NCI-H2171 (cell line): ENCODE measurements around the gene MUC4.
"Not testable (repeated sequence)": the region's sequence is repeated elsewhere in the genome, so short reads cannot be mapped to it uniquely, and the experiment has no call there.

Experiments
- DNase-seq: peaks from one replicate; lab custom pipeline; 2025; lab: John Stamatoyannopoulos, UW

Gene MUC4

DNA sequence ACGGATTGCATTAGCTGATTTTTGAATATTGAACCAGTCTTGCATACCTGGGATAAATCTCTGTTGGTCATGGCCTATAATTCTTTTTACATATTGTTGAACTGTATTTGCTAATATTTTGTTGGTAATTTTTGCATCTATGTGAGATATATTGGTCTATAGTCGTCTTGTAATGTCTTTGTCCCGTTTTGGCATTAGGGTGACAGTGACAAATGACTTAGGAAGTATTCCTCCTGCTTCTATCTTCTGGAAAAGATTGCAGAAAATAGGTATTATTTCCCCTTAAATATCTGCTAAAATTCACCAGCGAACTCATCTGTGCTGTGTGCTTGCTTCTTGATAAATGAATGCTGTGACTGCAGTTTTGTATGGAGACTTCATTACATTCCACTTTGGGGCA, 67.3 kb downstream of the MUC4 start:
- DNase-seq = no peak

DNA sequence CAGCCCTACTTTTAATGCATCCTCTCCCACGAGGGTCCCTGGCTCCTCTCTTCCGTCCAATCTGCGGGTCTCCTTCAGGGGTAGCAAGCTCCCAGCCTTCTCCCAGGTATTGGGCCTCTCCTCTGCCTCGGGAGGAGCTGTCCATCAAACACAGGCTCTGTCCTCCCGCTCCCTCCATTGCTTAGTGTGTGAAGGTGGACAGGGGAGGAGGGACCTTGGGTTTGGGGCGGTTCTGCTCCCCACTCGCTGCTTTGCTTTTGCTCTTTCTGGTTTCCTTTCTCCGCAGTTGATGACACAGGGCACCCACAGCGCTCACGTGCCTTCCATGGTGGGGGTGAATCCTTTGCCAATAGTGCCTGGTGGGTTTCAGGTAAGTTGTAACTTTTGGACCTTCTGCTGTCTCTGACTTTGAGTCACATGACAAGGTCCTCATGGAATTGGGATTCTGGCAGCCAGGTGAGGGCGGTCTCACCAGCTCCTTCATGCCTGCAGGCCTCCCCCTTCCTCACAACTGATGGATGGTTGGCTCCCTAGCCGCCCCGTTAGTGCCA, 72.1 kb downstream of the MUC4 start:
- no peak for DNase-seq

DNA sequence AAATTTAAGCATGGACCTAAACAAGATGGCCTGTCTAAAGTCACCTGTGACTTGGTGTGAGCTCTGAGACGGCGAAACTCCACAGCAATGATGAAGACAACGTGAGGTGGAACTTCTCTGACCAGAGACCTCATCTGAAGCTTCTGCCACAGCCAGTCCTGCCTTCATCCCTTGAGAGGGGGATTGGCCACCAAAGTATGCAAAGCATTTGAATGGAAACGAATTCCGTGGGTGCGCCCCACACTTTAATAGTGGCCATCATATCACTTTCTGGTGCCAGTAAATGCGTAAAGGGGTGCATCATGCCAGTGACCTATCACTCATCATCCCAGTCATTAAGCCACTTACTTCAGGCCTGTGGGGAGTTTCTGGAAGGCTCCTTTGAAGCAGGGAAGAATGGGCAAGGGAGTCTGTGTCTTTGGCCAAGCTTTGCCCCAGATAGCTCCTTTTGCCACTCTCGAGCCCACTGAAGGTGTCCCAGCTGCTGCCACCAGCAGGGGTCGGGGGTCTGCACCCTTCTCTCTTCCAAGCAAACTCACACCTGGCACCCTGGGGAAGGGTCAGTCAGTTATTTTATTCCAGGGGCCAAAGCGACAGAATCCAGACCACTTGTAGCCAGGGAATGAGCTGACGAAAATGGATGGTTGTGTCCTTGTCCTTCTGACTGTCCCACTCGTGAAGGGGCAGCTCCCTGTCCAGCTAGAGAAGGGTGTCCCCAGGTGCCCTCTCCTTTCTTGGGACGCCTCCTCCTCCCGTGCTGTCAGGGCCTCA, 73.3 kb downstream of the MUC4 start:
- no peak for DNase-seq

DNA sequence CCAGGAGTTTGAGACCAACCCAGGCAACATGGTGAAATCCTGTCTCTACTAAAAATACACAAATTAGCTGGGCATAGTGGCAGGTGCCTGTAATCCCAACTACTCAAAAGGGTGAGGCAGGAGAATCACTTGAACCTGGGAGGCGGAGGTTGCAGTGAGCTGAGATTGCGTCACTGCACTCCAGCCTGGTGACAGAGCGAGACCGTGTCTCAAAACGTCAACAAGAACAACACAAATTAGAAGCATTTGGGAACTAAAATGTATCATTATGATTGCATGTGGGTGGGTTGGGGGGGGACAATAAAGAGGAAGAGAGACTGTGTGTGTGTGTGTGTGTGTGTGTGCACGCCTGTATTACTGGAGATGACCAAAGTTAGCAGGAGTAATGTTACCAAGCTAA, 73.9 kb downstream of the MUC4 start:
- DNase-seq = not testable (repeated sequence)

DNA sequence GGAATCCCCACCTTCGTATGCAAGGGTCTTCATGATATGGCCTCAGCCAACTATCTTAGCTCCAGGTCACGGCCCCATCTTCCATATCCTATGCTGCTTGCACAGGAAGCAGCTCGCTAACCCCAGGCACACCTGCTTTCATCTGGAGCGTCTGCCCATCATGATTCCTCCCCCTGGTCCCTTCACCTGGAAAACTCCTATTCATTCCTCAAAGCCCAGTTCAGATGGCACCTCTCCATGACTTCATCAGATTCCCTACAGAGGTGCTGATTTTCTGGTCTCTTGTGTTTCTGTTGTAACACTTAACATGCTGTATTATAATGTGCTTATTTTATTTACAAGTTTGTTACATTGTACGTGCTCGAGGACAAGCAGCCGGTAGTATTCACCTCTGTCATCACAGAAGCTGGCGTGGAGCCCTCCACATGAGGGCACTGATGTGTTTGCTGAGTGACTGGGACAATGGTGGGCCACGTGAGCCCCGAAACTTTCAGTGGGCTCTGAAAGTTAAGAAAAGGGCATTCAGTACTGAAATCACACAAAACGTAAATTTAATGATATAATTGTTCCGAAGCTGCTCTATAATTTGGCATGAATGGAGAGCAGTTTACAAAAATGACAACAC, 74.8 kb downstream of the MUC4 start:
- no peak for DNase-seq

DNA sequence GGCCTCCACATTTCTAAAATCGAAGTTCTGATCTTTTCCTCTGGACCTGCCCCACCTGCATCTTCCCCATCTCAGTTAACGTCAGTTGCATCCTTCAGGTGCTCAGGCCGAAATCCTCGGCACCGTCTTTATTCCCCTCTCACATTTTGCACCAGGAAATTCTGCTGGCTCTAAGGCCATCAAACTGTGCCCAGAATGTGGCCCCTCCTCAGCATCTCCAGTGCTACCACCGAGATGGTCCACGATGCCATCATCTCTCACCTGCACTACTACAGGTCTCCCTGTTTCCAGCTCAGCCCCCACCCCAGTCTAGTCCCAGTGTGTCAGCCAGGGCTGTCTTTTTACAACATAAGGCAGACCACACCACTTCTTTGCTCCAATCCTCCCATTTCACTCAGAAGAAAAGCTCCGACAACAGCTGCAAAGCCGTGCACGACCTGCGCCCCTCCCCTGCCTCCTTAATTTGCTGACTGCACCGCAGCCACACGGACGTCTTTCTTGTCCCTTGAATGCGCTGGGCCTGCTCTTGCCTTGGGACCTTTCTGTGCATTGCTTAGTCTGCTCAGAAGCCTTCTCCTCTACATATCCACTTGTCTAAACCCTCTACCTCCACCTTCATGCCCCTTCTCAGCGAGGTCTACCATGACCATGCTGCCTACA, 76.6 kb downstream of the MUC4 start:
- DNase-seq = no peak

DNA sequence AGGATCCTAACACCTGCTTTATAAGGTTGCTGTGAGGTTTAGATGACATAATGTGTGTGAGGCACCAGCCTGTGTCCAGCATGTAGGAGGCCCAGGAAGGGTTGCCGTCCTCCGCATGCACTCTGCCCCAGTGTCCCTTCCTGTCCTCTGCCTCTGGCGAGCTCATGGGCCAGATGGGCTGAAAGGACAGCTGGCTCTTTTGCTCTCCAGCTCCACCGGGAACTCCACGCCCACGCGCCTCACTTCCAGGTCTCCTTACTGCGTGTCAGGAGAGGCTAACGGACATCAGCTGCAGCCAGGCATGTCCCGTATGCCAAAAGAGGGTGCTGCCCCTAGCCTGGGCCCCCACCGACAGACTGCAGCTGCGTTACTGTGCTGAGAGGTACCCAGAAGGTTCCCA, 78.8 kb downstream of the MUC4 start:
- no peak for DNase-seq

DNA sequence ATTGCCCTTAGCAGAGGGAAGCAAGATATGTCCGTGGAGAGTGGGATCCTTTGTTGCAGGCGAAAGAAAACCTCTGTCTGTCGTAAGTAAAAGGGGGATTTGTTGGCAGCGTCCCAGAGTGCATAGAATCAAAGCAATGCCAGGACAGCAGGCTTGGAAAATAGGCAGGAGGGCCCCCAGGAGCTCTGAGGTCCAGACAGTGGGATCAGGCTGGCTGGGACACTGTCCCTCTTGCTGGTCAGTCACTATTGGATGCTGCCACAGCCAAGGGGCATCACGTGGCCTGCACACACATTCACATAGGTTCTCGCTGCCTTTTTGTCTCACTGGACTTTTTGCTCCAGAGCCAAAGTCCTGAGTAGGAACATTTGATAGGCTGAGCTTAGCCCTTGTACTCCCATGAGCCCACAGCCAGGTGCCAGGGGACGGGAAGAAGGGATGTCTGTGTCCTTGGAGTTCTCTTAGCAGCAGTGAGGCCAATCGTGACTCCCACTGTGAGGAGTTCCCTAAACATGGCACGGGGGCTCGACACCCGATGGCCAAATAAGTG, 80.3 kb downstream of the MUC4 start:
- no peak for DNase-seq

DNA sequence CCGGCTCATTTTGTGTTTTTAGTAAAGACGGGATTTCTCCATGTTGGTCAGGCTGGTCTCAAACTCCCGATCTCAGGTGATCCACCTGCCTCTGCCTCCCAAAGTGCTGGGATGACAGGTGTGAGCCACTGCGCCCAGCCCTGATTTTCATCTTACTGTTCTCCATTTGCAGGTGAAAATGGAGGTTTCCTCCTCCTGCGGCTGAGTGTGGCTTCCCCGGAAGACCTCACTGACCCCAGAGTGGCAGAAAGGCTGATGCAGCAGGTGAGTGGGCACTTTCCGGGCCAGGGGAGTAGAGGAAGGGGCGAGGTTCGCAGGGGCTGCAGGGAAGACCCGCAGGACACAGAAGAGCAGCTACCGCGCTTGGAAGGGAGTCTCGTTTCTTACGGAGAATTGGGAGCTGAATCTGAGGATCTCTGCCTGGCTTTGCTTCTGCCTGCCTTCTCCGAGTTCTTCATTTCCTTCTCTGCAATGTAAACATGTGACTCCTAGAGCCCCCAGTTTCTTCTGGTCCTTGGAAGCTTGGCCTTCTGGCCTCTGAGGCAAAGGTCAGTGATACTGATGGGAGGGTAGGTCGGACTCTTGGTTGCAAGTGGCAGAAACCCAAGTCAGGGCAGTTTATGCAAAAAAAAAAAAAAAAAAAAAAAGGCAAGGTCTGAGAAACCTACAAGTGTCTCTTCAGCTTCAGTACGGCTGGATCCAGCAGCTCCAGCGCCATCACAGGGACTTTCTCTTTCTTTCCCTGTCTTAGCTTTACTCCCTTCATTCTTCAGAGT, 82.1 kb downstream of the MUC4 start:
- no peak for DNase-seq

DNA sequence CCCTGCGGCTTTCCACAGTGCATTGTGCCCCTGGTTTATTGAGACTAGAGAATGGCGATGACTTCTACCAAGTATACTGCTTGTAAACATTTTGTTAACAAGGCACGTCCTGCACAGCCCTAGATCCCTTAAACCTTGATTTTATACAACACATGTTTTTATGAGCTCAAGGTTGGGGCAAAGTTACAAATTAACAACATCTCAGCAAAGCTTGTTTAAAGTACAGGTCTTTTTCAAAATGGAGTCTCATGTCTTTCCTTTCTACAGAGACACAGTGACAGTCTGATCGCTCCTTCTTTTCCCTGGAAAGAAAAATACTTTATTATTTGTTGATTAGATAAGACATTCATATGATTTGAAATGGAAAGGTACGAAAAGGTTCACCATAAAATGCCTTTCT, 82.9 kb downstream of the MUC4 start:
- DNase-seq = not testable (repeated sequence)

DNA sequence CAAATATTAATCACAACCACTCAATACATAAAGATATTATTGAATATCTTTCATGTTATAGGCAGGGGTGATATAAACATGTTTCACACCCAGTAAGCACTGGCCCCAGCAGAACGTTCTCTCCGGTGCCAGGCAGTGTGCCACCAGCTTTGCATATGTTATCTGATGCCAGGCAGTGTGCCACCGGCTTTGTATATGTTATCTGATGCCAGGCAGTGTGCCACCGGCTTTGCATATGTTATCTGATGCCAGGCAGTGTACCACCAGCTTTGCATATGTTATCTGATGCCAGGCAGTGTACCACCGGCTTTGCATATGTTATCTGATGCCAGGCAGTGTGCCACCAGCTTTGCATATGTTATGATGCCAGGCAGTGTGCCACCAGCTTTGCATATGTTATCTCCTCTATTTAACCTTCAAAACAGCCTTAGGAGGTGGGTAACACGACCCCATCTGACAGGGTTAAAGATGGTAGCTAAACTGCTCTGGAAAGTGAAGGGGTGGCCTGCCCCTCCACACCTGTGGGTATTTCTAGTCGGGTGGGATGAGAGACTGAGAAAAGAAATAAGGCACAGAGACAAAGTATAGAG, 84.0 kb downstream of the MUC4 start:
- no peak for DNase-seq

DNA sequence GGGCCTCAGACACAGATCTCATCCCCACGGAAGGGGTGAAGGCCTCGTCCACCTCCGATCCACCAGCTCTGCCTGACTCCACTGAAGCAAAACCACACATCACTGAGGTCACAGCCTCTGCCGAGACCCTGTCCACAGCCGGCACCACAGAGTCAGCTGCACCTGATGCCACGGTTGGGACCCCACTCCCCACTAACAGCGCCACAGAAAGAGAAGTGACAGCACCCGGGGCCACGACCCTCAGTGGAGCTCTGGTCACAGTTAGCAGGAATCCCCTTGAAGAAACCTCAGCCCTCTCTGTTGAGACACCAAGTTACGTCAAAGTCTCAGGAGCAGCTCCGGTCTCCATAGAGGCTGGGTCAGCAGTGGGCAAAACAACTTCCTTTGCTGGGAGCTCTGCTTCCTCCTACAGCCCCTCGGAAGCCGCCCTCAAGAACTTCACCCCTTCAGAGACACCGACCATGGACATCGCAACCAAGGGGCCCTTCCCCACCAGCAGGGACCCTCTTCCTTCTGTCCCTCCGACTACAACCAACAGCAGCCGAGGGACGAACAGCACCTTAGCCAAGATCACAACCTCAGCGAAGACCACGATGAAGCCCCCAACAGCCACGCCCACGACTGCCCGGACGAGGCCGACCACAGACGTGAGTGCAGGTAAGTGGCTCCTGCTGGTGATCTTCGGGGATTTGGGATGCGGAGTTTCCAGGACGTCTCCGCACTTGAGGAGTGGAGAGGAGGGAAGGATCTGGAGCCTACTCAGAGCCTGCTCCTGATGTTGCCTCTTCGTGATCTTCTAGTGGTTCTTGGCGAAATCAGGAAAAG, 85.6 kb downstream of the MUC4 start:
- not testable (repeated sequence) for DNase-seq

DNA sequence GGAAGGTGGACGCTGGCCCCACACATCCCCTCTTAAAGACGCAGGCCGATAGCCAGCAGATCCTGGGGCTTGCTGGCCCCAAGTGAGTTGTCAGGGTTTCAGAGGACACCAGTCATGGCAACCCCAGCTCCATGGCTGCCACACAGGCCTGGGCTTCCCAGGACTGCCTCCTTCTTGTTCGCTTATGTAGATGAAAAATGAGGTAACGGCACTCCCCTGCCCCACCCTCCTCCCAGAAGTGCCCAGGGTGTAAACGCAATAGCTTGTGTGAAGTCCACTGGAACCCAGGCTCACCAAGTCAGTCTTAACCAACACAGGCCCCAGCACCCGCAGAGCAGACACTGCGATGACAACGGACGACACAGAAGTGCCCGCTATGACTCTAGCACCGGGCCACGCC, 87.4 kb downstream of the MUC4 start:
- not testable (repeated sequence) for DNase-seq

DNA sequence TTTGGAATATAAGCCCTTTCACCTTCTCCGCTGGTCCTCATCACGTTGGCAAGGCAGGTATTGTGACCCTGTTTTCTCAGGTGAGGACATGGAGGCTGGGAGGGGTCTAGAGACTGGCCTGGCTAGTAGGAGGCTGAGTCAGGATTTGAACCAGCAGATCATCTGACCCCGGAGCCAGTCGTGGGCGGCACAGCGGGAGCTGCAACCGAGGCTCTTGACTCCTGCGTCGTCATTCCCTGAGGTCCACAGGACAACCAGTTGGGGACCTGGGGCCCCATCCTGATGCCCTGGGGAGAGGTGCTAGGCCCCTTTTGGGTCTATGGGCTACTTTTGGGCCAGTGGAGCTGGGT, 88.8 kb downstream of the MUC4 start:
- not testable (repeated sequence) for DNase-seq

DNA sequence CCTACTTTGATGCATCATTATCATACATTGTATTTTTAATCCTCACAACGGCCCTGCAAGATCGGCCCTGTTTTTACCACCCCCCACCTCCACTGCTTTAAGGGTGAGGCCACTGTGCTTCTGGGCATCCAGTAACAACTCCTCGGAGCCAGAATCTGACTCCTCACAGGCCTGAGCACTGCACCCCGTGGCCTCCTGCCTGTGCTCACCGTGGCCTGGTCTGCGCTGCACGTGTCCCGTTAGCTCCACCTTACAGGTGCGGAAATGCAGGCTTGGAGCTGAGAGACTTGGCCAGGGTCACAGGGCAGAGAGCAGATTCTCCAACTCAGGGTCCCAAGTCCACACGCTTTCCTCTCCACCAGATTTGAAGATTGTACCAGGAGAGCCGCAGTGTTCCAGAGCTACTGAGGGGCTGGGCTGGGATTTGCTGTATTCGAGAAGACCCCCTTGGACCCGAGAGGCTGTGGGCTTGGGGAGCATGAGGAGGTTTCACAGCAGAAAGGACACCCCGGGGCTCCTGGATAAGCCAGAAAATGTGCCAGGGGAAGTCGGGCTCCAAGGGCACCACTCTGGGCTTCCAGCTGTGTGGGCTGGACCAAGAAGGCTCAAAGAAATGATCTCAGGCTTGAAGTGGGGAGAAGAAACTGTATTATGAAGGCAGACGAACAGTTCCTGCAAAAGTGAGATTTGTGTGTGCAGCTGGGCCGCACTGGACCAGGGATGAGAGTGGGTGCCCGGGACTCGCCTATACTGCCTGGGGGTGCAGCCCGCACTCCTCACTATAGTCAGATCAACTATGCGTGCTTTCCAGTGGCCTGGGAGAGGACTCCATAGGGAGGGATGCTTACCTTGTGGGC, 89.4 kb downstream of the MUC4 start:
- DNase-seq = not testable (repeated sequence)

DNA sequence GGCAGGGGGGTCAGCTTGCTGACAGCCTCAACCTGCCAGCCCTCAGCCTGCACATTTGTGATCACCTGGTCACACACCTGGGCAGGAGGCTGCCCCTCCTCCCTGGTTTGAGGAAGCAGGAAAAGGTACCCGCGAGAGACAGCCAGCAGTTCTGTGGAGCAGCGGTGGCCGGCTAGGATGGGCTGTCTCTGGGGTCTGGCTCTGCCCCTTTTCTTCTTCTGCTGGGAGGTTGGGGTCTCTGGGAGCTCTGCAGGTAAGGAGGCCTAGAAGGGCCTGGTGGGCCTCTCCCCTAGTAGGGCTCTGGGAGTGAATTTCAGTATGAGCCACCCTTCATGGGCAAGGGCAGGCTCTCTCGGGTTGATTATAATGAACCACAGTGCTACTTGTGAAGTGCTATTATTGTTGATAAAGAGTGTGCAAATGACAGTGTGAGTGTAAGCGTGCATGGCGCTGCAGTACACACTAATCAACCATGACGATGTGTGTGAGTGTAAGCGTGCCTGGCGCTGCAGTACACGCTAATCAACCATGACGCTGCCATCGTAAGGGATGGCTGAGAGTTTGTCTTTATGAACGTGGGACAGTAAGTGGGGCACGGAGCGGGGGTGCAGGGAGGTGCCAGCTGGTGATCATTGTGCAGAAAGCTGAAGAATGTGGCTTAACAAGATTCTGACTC, 90.8 kb downstream of the MUC4 start, which contains the start of gene MUC20:
MUC20 (plus strand) TSS at position 148 of the 676 bp plus-strand sequence; CDS start at position 178, 30 bp downstream.
- DNase-seq = not testable (repeated sequence)

DNA sequence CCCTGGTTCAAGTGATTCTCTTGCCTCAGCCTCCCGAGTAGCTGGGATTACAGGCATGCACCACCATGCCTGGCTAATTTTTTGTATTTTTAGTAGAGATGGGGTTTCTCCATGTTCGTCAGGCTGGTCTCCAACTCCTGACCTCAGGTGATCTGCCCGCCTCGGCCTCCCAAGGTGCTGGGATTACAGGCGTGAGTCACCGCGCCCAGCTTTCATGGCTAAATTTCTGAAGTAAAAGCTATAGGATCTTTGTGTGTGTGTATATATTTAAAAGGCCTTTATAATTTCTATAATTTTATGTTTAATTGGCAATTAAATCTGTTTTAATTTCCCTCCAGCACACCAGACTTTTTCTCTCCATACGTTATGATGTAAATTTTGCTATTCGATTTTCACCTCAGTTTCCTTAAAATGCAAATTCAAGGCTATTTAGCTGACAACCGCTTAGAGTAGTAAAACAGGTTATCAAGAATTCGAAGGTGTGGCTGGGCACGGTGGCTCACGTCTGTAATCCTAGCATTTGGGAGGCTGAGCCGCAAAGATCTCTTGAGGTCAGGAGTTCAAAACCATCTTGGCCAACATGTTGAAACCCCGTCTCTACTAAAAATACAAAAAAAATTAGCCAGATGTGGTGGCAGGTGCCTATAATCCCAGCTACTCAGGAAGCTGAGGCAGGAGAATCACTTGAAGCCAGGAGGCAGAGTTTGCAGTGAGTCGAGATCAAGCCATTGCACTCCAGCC, 92.0 kb downstream of the MUC4 start:
- DNase-seq = not testable (repeated sequence)

DNA sequence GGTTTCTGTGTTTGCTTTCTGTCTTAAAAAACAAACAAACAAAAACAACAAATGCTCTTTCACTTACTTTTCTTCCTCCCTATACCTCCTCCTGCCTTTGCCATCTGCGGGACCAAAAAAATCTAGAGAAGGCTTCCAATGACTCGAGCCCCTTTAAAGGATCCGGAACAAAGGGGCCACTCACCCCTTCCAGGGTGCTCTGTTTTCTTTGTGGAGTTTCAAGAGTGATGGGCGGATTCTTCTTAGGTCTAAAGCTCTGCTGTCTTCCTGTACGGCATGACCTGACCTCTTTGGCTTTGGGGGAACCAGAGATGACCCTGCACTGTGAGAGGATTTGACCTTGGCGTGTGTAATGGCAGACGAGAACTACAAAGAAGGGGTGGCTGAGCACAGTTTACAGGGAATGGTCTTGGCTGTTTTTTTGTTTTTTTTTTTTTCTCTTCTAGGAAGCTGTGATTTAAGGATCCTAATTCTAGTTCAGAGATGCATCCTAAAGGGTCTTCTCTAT, 93.2 kb downstream of the MUC4 start:
- DNase-seq = no peak
